HG03045 (cell line): Measurements from ENCODE around the gene HNRNPA2B1.
"Not testable (repeated sequence)": the region's sequence is repeated elsewhere in the genome, so short reads cannot be mapped to it uniquely, and the experiment has no call there.

ENCODE experiments used
- ATAC-seq: cut with Tn5 transposase; IDR thresholded peaks from one replicate; pipeline ENCODE4 v1.9.1; 2021; ENCODE audit warnings: mild to moderate bottlenecking, moderate library complexity; ENCODE audit not compliant: unreplicated experiment

Gene HNRNPA2B1

GRCh38 chr7:26185131-26185843 is 15.3 kb downstream of the HNRNPA2B1 start:
- no peak for ATAC-seq

DNA sequence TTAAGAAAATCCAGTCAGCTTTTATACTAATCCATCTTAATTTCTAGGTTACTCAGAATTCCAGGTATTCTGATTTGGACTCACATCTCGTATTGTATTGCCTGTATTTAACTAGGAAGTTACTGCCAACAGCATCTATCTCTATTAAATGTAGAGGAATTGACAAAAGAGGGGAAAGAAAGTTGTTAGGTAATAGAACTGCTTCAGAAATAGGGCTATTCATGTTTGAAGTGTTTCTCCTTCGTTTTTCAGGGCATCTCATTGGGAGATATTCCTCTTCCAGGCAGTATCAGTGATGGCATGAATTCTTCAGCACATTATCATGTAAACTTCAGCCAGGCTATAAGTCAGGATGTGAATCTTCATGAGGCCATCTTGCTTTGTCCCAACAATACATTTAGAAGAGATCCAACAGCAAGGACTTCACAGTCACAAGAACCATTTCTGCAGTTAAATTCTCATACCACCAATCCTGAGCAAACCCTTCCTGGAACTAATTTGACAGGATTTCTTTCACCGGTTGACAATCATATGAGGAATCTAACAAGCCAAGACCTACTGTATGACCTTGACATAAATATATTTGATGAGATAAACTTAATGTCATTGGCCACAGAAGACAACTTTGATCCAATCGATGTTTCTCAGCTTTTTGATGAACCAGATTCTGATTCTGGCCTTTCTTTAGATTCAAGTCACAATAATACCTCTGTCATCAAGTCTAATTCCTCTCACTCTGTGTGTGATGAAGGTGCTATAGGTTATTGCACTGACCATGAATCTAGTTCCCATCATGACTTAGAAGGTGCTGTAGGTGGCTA is 16.1 kb downstream of the HNRNPA2B1 start:
- not testable (repeated sequence) for ATAC-seq

DNA sequence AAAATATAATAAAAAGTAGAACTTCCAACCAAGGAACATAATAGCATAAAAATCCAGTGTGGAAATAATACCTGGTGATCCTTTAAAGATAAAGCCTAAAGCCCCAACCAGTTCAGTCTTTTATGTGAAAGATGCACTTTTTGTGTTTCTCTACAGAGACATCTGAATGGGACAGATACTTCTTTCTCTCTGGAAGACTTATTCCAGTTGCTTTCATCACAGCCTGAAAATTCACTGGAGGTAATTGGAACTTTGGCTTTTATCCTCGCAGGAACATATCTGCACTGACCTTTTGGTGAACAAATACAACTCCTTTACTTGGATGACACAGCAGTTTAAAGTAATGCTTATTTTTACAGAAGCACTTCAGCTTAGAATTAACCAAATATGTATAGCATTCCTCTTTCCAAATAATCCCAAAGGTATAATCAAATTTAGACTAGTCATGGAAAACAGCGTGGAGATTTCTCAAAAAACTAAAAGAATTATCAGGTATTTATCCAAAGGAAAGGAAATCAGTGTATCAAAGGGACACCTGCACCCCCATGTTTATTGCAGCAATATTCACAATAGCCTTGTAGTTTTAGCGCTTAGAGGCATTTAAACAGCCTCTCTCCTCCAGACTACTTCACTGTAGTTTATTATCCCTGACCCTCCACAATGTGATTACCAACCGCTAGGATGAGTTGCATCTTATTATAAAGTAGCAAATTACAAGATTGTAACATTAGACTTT is 16.8 kb downstream of the HNRNPA2B1 start:
- ATAC-seq: no peak

DNA sequence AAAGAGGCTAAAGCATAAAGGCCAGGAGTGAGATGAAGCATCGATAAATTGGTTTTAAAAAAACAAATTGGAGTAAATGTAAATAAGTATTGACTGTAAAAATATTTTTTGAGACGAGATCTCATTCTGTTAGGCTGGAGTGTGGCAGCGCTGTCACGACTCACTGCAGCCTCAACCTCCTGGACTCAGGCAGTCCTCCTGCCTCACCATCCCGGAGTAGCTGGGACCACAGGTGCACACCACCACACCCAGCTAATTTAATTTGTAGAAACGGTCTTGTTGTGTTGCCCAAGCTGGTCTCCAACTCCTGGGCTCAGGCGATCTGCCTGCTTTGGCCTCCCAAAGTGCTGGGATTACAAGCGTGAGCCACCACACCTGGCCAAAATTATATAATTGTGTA is 17.8 kb downstream of the HNRNPA2B1 start:
- ATAC-seq: no peak

- ATAC-seq: no peak
Observed at GRCh38 chr7:26182283-26182682, 18.3 kb downstream of the HNRNPA2B1 start.

GRCh38 chr7:26181474-26182227 is 18.9 kb downstream of the HNRNPA2B1 start:
- no peak for ATAC-seq

DNA sequence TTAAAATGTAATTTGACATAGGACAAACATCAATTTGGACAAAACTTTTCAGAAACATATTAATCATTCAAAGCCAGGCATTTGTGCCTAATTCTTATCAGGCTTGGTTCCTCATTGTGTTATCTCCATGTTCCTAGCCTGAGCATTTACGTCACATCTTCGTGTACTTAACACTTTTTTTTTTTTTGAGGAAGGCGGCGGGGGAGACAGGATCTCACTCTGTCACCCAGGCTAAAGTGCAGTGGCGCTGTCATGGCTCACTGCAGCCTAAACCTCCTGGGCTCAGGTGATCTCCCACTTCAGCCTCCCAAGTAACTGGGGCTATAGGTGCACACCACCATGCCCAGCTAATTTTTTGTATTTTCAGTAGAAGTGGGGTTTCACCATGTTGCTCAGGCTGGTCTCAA is 19.8 kb downstream of the HNRNPA2B1 start:
- no peak for ATAC-seq

DNA sequence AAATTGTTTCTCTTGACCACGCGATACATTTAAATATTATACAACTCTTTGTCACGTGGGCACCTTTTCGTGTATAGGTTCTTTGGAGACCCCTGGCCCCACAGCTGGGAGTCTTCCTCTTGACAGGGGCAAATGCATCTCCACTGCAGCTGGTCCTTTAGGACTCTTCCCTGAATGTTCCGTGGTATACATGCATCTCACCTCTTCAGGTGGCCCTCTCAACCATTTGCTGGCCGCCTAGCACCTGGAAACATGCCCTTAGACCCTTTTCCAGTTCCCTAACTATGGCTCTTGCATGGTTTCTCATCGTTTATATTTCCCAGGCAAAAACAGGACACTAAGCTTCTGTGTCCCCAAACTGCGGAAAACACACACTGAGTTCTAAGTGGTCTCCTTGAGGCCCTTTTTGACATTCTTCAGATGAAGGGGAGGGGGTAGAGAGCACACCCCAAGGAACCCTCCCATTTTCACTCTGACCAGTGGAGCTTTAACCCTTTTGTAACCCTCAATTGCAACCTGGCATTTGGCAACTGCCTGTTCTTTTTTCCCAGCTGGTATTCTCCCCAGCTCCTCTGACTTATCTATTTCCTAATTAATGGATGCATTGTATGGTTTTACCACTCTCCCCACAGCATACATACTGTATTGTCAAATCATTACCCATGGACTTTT is 20.6 kb downstream of the HNRNPA2B1 start:
- no peak for ATAC-seq

DNA sequence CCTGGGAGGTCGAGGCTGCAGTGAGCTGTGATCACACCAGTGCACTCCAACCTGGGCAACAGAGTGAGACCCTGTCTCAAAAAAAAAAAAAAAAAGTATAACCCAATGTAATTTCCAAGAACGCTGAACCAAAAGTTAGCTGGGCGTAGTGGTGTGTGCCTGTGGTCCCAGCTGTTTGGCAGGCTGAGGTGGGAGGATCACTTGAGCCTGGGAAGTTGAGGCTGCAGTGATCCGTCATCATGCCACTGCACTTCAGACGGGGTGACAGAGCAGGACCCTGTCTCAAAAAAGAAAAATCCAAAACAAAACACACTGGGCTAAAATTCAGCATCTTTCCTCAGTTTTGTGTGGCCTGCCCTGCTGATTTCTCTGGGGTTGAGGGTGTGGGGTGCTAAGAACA is 21.1 kb downstream of the HNRNPA2B1 start:
- no peak for ATAC-seq

GRCh38 chr7:26178272-26178960 is 22.1 kb downstream of the HNRNPA2B1 start:
- no peak for ATAC-seq

DNA sequence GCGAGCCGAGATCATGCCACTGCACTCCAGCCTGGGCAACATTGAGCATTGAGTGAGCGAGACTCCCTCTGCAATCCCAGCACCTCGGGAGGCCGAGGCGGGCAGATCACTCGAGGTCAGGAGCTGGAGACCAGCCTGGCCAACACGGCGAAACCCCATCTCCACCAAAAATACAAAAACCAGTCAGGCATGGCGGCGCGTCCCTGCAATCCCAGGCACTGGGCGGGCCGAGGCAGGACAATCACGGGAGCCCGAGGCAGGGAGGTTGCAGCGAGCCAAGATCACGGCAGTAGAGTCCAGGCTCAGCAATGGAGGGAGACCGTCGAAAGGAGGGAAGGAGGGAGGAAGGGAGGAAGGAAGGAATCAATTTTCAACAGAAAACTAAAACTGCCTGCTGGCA is 23.3 kb downstream of the HNRNPA2B1 start:
- not testable (repeated sequence) for ATAC-seq

DNA sequence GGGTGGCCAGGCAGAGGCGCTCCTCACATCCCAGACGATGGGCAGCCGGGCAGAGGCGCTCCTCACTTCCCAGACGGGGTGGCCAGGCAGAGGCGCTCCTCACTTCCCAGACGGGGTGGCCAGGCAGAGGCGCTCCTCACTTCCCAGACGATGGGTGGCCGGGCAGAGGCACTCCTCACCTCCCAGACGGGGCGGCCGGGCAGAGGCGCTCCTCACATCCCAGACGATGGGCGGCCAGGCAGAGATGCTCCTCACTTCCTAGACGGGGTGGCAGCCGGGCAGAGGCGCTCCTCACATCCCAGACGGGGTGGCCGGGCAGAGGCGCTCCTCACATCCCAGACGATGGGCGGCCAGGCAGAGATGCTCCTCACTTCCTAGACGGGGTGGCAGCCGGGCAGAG is 23.9 kb downstream of the HNRNPA2B1 start:
- ATAC-seq: not testable (repeated sequence)

DNA sequence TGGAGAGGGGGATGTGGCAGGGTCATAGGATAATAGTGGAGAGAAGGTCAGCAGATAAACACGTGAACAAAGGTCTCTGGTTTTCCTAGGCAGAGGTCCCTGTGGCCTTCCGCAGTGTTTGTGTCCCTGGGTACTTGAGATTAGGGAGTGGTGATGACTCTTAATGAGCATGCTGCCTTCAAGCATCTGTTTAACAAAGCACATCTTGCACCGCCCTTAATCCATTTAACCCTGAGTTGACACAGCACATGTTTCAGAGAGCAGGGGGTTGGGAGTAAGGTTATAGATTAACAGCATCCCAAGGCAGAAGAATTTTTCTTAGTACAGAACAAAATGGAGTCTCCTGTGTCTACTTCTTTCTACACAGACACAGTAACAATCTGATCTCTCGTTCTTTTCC is 24.6 kb downstream of the HNRNPA2B1 start:
- not testable (repeated sequence) for ATAC-seq

DNA sequence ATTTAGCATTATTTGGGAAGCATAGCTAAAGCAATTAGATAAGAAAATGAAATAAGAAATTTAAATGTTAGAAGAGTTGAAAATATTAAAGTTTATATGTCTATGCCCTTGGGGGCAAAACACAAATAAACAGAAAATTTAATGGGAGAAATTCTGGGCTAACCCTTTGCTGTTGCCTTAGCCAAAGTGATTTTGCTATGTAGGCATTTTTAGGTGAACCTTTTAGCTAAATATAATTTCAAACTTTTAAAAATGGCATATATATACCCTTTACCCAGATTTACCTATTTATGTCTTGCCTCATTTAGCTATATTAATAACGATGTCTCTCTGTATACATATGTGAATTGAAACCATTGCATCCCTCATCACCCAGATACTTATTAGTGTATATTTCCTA is 28.5 kb downstream of the HNRNPA2B1 start:
- ATAC-seq: no peak

- ATAC-seq: no peak
Observed at GRCh38 chr7:26171601-26172000, 28.9 kb downstream of the HNRNPA2B1 start.

DNA sequence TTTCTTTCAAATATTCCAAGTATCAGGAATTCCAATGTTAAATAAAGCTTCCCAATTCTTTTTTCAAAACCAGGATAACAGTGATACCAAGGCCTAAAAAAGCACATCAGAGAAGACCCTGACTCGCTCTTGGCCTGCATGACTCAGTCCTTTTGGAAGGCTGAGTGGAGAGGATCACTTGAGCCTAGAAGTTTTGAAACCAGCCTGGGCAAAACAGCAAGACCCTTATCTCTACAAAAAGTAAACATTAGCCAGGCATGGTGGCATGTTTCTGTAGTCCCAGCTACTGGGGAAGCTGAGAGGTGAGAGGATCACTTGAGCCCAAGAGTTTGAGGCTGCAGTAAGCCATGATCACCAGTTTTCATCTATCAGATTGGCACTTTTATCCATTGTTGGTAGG is 29.9 kb downstream of the HNRNPA2B1 start:
- no peak for ATAC-seq

GRCh38 chr7:26169271-26169670 is 31.3 kb downstream of the HNRNPA2B1 start:
- no peak for ATAC-seq

DNA sequence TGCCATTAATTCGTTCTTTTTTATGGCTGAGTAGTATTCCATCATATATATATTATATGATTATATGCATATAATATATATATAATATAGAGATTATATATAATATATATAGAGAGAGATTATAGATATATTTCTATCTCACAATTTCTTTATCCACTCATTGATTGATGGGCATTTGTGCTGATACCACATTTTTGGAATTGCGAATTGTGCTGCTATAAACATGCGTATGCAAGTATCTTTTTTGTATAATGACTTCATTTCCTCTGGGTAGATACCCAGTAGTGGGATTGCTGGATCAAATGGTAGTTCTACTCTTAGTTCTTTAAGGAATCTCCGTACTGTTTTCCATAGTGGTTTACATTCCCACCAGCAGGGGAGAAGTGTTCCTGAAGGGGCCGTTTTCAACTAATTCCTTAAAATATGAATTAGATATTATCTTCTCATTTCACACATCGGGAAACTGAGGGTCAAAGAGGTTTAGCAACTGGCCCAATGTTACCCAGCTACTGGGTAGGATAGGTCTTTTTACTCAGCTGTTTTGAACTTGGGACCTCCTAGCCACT is 32.0 kb downstream of the HNRNPA2B1 start:
- ATAC-seq: no peak

GRCh38 chr7:26167303-26167934 is 33.1 kb downstream of the HNRNPA2B1 start:
- peak; percentile 59 for ATAC-seq
